CD14-positive monocyte (primary cell): ENCODE measurements around the gene GSKIP. TPM values are rescaled to one million over a fixed set of nuclear protein-coding genes. Genes with fewer than 3 reads are reported as not detected.
"Not testable (repeated sequence)": the region's sequence is repeated elsewhere in the genome, so short reads cannot be mapped to it uniquely, and the experiment has no call there.

ENCODE experiments used
- DNase-seq, 3 donors: peaks; one replicate each; pipeline ENCODE4 v3.0.0-alpha.2; 2011 to 2022
- H2AFZ ChIP-seq: 2 replicates; pipeline ENCODE4 v1.6.0; 2012; ENCODE audit warnings: mild to moderate bottlenecking, low read depth, low read length, inconsistent platforms; ENCODE audit not compliant: insufficient read depth, poor library complexity, severe bottlenecking
- H3K27ac ChIP-seq, 2 donors: 1 replicate in 1 of 2; 2 replicates in 1 of 2; pipeline ENCODE4 v1.5.1; 2012 to 2013; ENCODE audit warnings: low read length in 2 of 2, control low read depth in 1 of 2, inconsistent platforms in 1 of 2, low read depth in 1 of 2, mild to moderate bottlenecking in 1 of 2
- H3K27me3 ChIP-seq, 2 donors: one replicate each; pipeline versions ENCODE4 v1.6.0 to v1.6.1; 2011 to 2013; ENCODE audit warnings: low read length in 2 of 2; ENCODE audit not compliant: control insufficient read depth in 2 of 2, insufficient read depth in 2 of 2
- H3K36me3 ChIP-seq, 2 donors: replicated peaks in 1 of 2; 1 replicate in 1 of 2; 2 replicates in 1 of 2; pipeline versions ENCODE4 v1.5.1 to v1.6.1; 2012 to 2013; ENCODE audit warnings: low read length in 2 of 2, control low read depth in 1 of 2, inconsistent platforms in 1 of 2, mild to moderate bottlenecking in 1 of 2; ENCODE audit not compliant: insufficient read depth in 2 of 2, control insufficient read depth in 1 of 2
- H3K4me1 ChIP-seq, 2 donors: 1 replicate in 1 of 2; 2 replicates in 1 of 2; pipeline versions ENCODE4 v1.5.1 to v1.6.1; 2012 to 2013; ENCODE audit warnings: low read length in 2 of 2, control low read depth in 1 of 2, inconsistent platforms in 1 of 2, mild to moderate bottlenecking in 1 of 2, moderate library complexity in 1 of 2; ENCODE audit not compliant: insufficient read depth in 2 of 2, control insufficient read depth in 1 of 2
- H3K4me2 ChIP-seq: replicated peaks from 2 replicates; pipeline ENCODE3; 2012; ENCODE audit warnings: low read length, moderate library complexity, mild to moderate bottlenecking; ENCODE audit not compliant: poor library complexity, severe bottlenecking; ENCODE audit errors: extremely low read depth
- H3K4me3 ChIP-seq, 3 experiments: fragments of 200-600 bp in 1 of 3; sonication (generic) in 1 of 3; replicated peaks in 1 of 3; 1 replicate in 2 of 3; 2 replicates in 1 of 3; pipeline ENCODE4 v1.5.1; 2011 to 2013; ENCODE audit warnings: low read length in 3 of 3, mild to moderate bottlenecking in 3 of 3, control low read depth in 2 of 3, low read depth in 2 of 3, inconsistent platforms in 1 of 3, moderate library complexity in 1 of 3
- H3K79me2 ChIP-seq: 2 replicates; pipeline ENCODE4 v1.6.0; 2012; ENCODE audit warnings: mild to moderate bottlenecking, control low read depth, inconsistent platforms, low read length, moderate library complexity; ENCODE audit not compliant: insufficient read depth
- H3K9ac ChIP-seq: 2 replicates; pipeline ENCODE4 v1.6.0; 2017; ENCODE audit warnings: low read length, mild to moderate bottlenecking; ENCODE audit not compliant: insufficient read depth, poor library complexity, severe bottlenecking
- H3K9me3 ChIP-seq, 2 donors: replicated peaks in 1 of 2; 1 replicate in 1 of 2; 2 replicates in 1 of 2; pipeline versions ENCODE4 v1.5.1 to v1.6.1; 2012 to 2013; ENCODE audit warnings: low read length in 2 of 2, control low read depth in 1 of 2; ENCODE audit not compliant: control insufficient read depth in 1 of 2, insufficient read depth in 1 of 2
- H4K20me1 ChIP-seq: 2 replicates; pipeline ENCODE4 v1.6.0; 2012; ENCODE audit warnings: mild to moderate bottlenecking, low read length, control low read depth, moderate library complexity; ENCODE audit not compliant: insufficient read depth
- H3K27ac Mint-ChIP-seq, 7 donors: one replicate each; pipeline ENCODE4 v1.8.0; 2020; ENCODE audit warnings: mild to moderate bottlenecking in 7 of 7, mixed read lengths in 7 of 7, moderate library complexity in 6 of 7, inconsistent platforms in 2 of 7
- H3K27me3 Mint-ChIP-seq, 3 donors: one replicate each; pipeline ENCODE4 v1.8.0; 2021 to 2022; ENCODE audit warnings: low read depth in 3 of 3, mild to moderate bottlenecking in 3 of 3, mixed read lengths in 3 of 3, moderate library complexity in 3 of 3, inconsistent platforms in 1 of 3
- H3K36me3 Mint-ChIP-seq, 2 donors: one replicate each; pipeline ENCODE4 v1.8.0; 2020; ENCODE audit warnings: mixed read lengths in 2 of 2, inconsistent platforms in 1 of 2, mild to moderate bottlenecking in 1 of 2
- H3K4me1 Mint-ChIP-seq: one replicate; pipeline ENCODE4 v1.8.0; 2020; ENCODE audit warnings: mild to moderate bottlenecking, mixed read lengths
- H3K4me3 Mint-ChIP-seq, 2 donors: one replicate each; pipeline ENCODE4 v1.8.0; 2020; ENCODE audit warnings: mild to moderate bottlenecking in 2 of 2, mixed read lengths in 2 of 2, moderate library complexity in 1 of 2
- H3K9me3 Mint-ChIP-seq, 7 donors: one replicate each; pipeline ENCODE4 v1.8.0; 2020 to 2022; ENCODE audit warnings: mixed read lengths in 7 of 7, mild to moderate bottlenecking in 6 of 7, moderate library complexity in 6 of 7, inconsistent platforms in 2 of 7
- CTCF ChIP-seq: fragments of 200-600 bp; IDR thresholded peaks from one replicate; pipeline ENCODE4 v1.8.0; 2022; ENCODE audit warnings: antibody characterized with exemption, mild to moderate bottlenecking
- WGBS: methylation state at CpG from one replicate; pipeline ENCODE4 v1.1.5; 2013; ENCODE audit warnings: missing lambda C conversion rate; ENCODE audit not compliant: insufficient coverage; 5-methylcytosine and 5-hydroxymethylcytosine counted together
- intact Hi-C, 2 donors: fragments of 100-400 bp; cut with micrococcal nuclease; formaldehyde crosslinking; loops; one replicate each; pipeline versions ENCODE4 v1.15.0 to v1.15.1; 2023
- polyA plus RNA-seq, 3 donors: library from polyadenylated mRNA; depleted of rRNA in 1 of 3; unstranded in 2 of 3; stranded (reverse) in 1 of 3; fragments of 300-500 nt in 2 of 3; fragments of >200 nt in 1 of 3; fragmentation: Illumina TruSeq in 2 of 3; gene quantifications; 1 replicate in 2 of 3; 2 replicates in 1 of 3; pipeline ENCODE4 v1.2.3, GENCODE V29; 2012 to 2021

Gene GSKIP
- polyA plus RNA-seq, 3 donors, result 3.1 to 24.7 (median 20.7) TPM

GRCh38 chr14:96345669-96346068 is 17.7 kb upstream of the GSKIP start:
- TF ChIP-seq CTCF, result no peak
- no peaks in the 10 kb centered on the region for H3K27me3 Mint-ChIP-seq
- Histone ChIP-seq H3K9me3 (no peaks in the 10 kb centered on the region), H3K4me2 (no peak overlapping the region), H2AFZ (no peak overlapping the region), H3K9ac (no peak overlapping the region), H4K20me1 (peaks cover 9% of the 10 kb centered on the region), H3K36me3 (peaks cover 11 to 37% of the 10 kb centered on the region in 2 donors), H3K27ac (no peak overlapping the region), H3K4me1 (no peaks in the 10 kb centered on the region), H3K27me3 (no peaks in the 10 kb centered on the region), H3K79me2 (peaks cover 4% of the 10 kb centered on the region), H3K4me3 (no peak overlapping the region)
- H3K9me3 Mint-ChIP-seq, result peaks cover 0 to 5% (median 0%) of the 10 kb centered on the region in 7 donors
- DNase-seq, result no peak
- no CpG with 5 or more reads among the region's 2 CpGs for WGBS
- no peak overlapping the region for H3K27ac Mint-ChIP-seq
- no peaks in the 10 kb centered on the region for H3K4me1 Mint-ChIP-seq
- intact Hi-C loops, result no loop called here
- peaks cover 18 to 26% of the 10 kb centered on the region in 2 donors for H3K36me3 Mint-ChIP-seq
- H3K4me3 Mint-ChIP-seq, result no peak overlapping the region

- H3K27ac ChIP-seq, H3K4me3 ChIP-seq, H3K4me1 ChIP-seq: not testable (repeated sequence)
Observed at GRCh38 chr14:96347957-96348356, 15.4 kb upstream of the GSKIP start.

More at GRCh38 chr14:96347957-96348356, 15.4 kb upstream of the GSKIP start:
- H3K27me3 ChIP-seq, H3K27me3 Mint-ChIP-seq, intact Hi-C loops, H3K9me3 ChIP-seq, H3K79me2 ChIP-seq, H3K9ac ChIP-seq, H3K27ac Mint-ChIP-seq, H2AFZ ChIP-seq, H3K36me3 Mint-ChIP-seq, DNase-seq, H3K4me3 Mint-ChIP-seq, H3K4me2 ChIP-seq, H3K9me3 Mint-ChIP-seq, H3K4me1 Mint-ChIP-seq: not testable (repeated sequence)
- Histone ChIP-seq H4K20me1 (peaks cover 11% of the 10 kb centered on the region), H3K36me3 (peaks cover 2 to 17% of the 10 kb centered on the region in 2 donors)
- WGBS, result no CpG with 5 or more reads among the region's 2 CpGs
